ENCODE measurements around the gene HS6ST3.

Gene HS6ST3

GRCh38 chr13:96667294-96668018 lies 577.5 kb downstream of the HS6ST3 start:
- no peaks in the 10 kb centered on the region for H4K20me1 ChIP-seq (ENCODE audit: insufficient read depth, low read length)
- no peak overlapping the region for H3K9ac ChIP-seq (ENCODE audit: low read length)
- no peak overlapping the region for H3K4me2 ChIP-seq (ENCODE audit: low read length)
- H3K27me3 ChIP-seq (ENCODE audit: low read depth, low read length), result no peaks in the 10 kb centered on the region
- H3K4me1 ChIP-seq (ENCODE audit: low read length), result no peaks in the 10 kb centered on the region
- H3K27ac ChIP-seq (ENCODE audit: low read length), result no peak overlapping the region
- TF ChIP-seq CTCF (IDR thresholded peaks at IDR 0.05; ENCODE audit: low read depth, low read length), result no peak
- TF ChIP-seq EZH2phosphoT487 (IDR thresholded peaks at IDR 0.05; ENCODE audit: low read depth), result no peak
- H3K36me3 ChIP-seq (replicated peaks; ENCODE audit: low read depth, low read length), result no peaks in the 10 kb centered on the region
- H3K79me2 ChIP-seq (ENCODE audit: low read length), result no peaks in the 10 kb centered on the region
- no peak overlapping the region for H2AFZ ChIP-seq (ENCODE audit: low read depth, low read length)
- no peaks in the 10 kb centered on the region for H3K9me3 ChIP-seq (ENCODE audit: insufficient read depth, low read length)
- no peak overlapping the region for H3K4me3 ChIP-seq (ENCODE audit: low read length)

DNA sequence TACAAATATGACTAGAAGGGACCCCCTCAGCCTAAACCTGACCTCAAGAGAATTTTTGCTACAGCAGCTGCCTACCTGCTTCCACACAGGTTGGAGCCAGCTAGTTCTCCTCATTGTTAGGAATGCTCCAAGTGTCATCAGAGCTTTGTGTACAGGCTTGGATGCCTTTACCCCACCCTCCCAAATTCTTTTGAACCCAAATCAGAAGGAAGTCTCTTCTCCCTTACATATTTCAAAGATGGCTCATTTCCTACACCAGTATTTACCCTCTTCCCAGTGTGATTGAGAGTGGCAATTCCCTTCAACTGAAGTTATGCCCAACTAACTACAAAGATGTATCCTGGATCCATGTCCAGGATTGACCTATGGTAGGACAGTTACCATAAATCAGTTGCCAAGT lies 581.2 kb downstream of the HS6ST3 start:
- Histone ChIP-seq H3K79me2 (ENCODE audit: low read length) (no peaks in the 10 kb centered on the region), H3K9me3 (ENCODE audit: insufficient read depth, low read length) (no peaks in the 10 kb centered on the region), H3K36me3 (replicated peaks; ENCODE audit: low read depth, low read length) (no peaks in the 10 kb centered on the region), H4K20me1 (ENCODE audit: insufficient read depth, low read length) (no peaks in the 10 kb centered on the region), H3K4me1 (ENCODE audit: low read length) (no peaks in the 10 kb centered on the region), H2AFZ (ENCODE audit: low read depth, low read length) (no peak overlapping the region), H3K4me2 (ENCODE audit: low read length) (no peak overlapping the region), H3K4me3 (ENCODE audit: low read length) (no peak overlapping the region), H3K9ac (ENCODE audit: low read length) (no peak overlapping the region), H3K27me3 (ENCODE audit: low read depth, low read length) (no peaks in the 10 kb centered on the region), H3K27ac (ENCODE audit: low read length) (no peak overlapping the region)
- TF ChIP-seq CTCF (IDR thresholded peaks at IDR 0.05; ENCODE audit: low read depth, low read length) (no peak), EZH2phosphoT487 (IDR thresholded peaks at IDR 0.05; ENCODE audit: low read depth) (no peak)

DNA sequence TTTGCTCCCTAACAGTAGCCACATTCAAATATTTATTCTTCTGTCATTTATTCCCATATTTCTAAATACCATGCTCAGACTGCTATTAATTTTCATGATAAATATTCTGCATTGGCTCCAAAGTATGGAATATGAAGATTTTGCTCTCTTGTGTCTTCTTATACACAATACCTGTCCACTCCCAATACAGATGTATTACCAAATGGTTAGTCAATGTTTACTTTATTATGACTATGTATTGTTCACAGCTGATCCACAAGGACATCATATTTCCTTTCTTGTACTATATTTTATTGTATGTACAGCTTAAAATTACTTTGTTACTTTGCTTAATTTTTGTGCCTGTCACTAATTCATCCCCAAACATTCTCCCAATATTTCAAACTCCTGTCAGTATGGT lies 582.1 kb downstream of the HS6ST3 start:
- TF ChIP-seq EZH2phosphoT487 (IDR thresholded peaks at IDR 0.05; ENCODE audit: low read depth) (no peak), CTCF (IDR thresholded peaks at IDR 0.05; ENCODE audit: low read depth, low read length) (no peak)
- no peaks in the 10 kb centered on the region for H3K79me2 ChIP-seq (ENCODE audit: low read length)
- no peak overlapping the region for H3K27ac ChIP-seq (ENCODE audit: low read length)

DNA sequence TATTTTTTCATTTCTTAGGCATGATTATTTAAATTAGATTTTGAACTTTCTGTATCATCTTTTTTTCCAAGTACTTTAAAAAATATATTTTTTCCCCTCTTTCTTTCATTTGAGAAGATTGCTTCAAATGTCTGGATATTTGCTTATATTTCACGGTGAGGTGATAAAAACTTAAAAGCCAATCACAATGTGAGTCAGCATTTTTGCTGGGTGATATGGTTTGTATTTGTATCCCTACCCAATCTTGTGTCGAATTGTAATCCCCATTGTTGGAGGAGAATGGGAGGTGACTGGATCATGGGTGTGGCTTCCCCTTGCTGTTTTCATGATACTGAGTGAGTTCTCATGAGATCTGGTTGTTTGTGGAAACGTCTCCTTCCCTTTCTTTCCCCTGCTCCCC lies 583.9 kb downstream of the HS6ST3 start:
- Histone ChIP-seq H3K9me3 (ENCODE audit: insufficient read depth, low read length) (no peaks in the 10 kb centered on the region), H3K9ac (ENCODE audit: low read length) (no peak overlapping the region), H4K20me1 (ENCODE audit: insufficient read depth, low read length) (no peaks in the 10 kb centered on the region), H3K4me3 (ENCODE audit: low read length) (no peak overlapping the region), H3K27ac (ENCODE audit: low read length) (no peak overlapping the region), H2AFZ (ENCODE audit: low read depth, low read length) (no peak overlapping the region), H3K4me2 (ENCODE audit: low read length) (no peak overlapping the region), H3K4me1 (ENCODE audit: low read length) (no peaks in the 10 kb centered on the region), H3K27me3 (ENCODE audit: low read depth, low read length) (no peaks in the 10 kb centered on the region), H3K79me2 (ENCODE audit: low read length) (no peaks in the 10 kb centered on the region), H3K36me3 (replicated peaks; ENCODE audit: low read depth, low read length) (no peaks in the 10 kb centered on the region)
- no peak for TF ChIP-seq EZH2phosphoT487 (IDR thresholded peaks at IDR 0.05; ENCODE audit: low read depth)
- no peak for TF ChIP-seq CTCF (IDR thresholded peaks at IDR 0.05; ENCODE audit: low read depth, low read length)

More for the DNA sequence above, 582.1 kb downstream of the HS6ST3 start:
- Histone ChIP-seq H3K4me2 (ENCODE audit: low read length) (no peak overlapping the region), H3K4me1 (ENCODE audit: low read length) (no peaks in the 10 kb centered on the region), H3K9ac (ENCODE audit: low read length) (no peak overlapping the region), H3K4me3 (ENCODE audit: low read length) (no peak overlapping the region), H3K36me3 (replicated peaks; ENCODE audit: low read depth, low read length) (no peaks in the 10 kb centered on the region), H3K9me3 (ENCODE audit: insufficient read depth, low read length) (no peaks in the 10 kb centered on the region), H3K27me3 (ENCODE audit: low read depth, low read length) (no peaks in the 10 kb centered on the region), H4K20me1 (ENCODE audit: insufficient read depth, low read length) (no peaks in the 10 kb centered on the region), H2AFZ (ENCODE audit: low read depth, low read length) (no peak overlapping the region)

Measured in OCI-LY3 (cell line).